CD4-positive, alpha-beta T cell (primary cell): ENCODE data around the gene PRKN. TPM values are rescaled to one million over a fixed set of nuclear protein-coding genes. Genes with fewer than 3 reads are reported as not detected.

Experiments used
- ATAC-seq: fragments of 200-7000 bp; cut with Tn5 transposase; one replicate; pipeline ENCODE4 v1.10.0; 2022; ENCODE audit warnings: mild to moderate bottlenecking; ENCODE audit not compliant: poor library complexity
- CTCF ChIA-PET: fragments of 350-600 bp; sonication (Branson Sonifier 250); formaldehyde crosslinking; loops from one replicate; lab custom pipeline; 2021; ENCODE audit warnings: antibody characterized with exemption, inconsistent platforms; lab: Charles Lee
- POLR2A ChIA-PET: fragments of 350-600 bp; sonication (Branson Sonifier 250); formaldehyde crosslinking; loops from one replicate; lab custom pipeline; 2021; ENCODE audit warnings: antibody characterized with exemption, inconsistent platforms; lab: Charles Lee
- DNase-seq, 14 experiments: peaks; one replicate each; pipeline ENCODE4 v3.0.0-alpha.2; 2013 to 2020; ENCODE audit warnings: mixed read lengths in 2 of 14
- H3K27ac ChIP-seq, 2 donors: one replicate each; pipeline versions ENCODE4 v1.5.1 to v1.7.0; 2013; ENCODE audit warnings: low read length in 2 of 2, low read depth in 1 of 2, mild to moderate bottlenecking in 1 of 2
- H3K27me3 ChIP-seq, 2 experiments: 1 replicate in 1 of 2; 2 replicates in 1 of 2; pipeline versions ENCODE4 v1.6.1 to v1.7.0; 2013; ENCODE audit warnings: low read length in 2 of 2, control low read depth in 1 of 2, mild to moderate bottlenecking in 1 of 2, moderate library complexity in 1 of 2; ENCODE audit not compliant: insufficient read depth in 2 of 2, control insufficient read depth in 1 of 2
- H3K36me3 ChIP-seq: one replicate; pipeline ENCODE4 v1.6.1; 2013; ENCODE audit warnings: low read length, control low read depth; ENCODE audit not compliant: insufficient read depth
- H3K4me1 ChIP-seq: one replicate; pipeline ENCODE4 v1.6.1; 2013; ENCODE audit warnings: low read length, control low read depth; ENCODE audit not compliant: insufficient read depth
- H3K4me3 ChIP-seq: one replicate; pipeline ENCODE4 v1.5.1; 2013; ENCODE audit warnings: mild to moderate bottlenecking, low read length, moderate library complexity
- H3K9me3 ChIP-seq, 2 experiments: 1 replicate in 1 of 2; 2 replicates in 1 of 2; pipeline versions ENCODE4 v1.6.1 to v1.7.0; 2013; ENCODE audit warnings: low read length in 2 of 2, mild to moderate bottlenecking in 2 of 2, control low read depth in 1 of 2, moderate library complexity in 1 of 2; ENCODE audit not compliant: control insufficient read depth in 1 of 2, insufficient read depth in 1 of 2
- H3K27ac Mint-ChIP-seq: one replicate; pipeline ENCODE4 v1.8.0; 2020; ENCODE audit warnings: mixed read lengths
- H3K27me3 Mint-ChIP-seq: one replicate; pipeline ENCODE4 v1.8.0; 2021; ENCODE audit warnings: mixed read lengths
- H3K36me3 Mint-ChIP-seq: one replicate; pipeline ENCODE4 v1.8.0; 2021; ENCODE audit warnings: low read depth, mixed read lengths
- H3K4me1 Mint-ChIP-seq: one replicate; pipeline ENCODE4 v1.8.0; 2021; ENCODE audit warnings: low read depth, mixed read lengths
- H3K4me3 Mint-ChIP-seq: one replicate; pipeline ENCODE4 v1.8.0; 2020; ENCODE audit warnings: mild to moderate bottlenecking, mixed read lengths
- H3K9me3 Mint-ChIP-seq: one replicate; pipeline ENCODE4 v1.8.0; 2020; ENCODE audit warnings: mixed read lengths
- intact Hi-C, 2 experiments: fragments of 100-400 bp; cut with DNase I in 1 of 2; cut with micrococcal nuclease in 1 of 2; formaldehyde crosslinking; loops; one replicate each; pipeline versions ENCODE4 v1.15.1 to v1.9.0; 2023 to 2025; cut with DNase I, micrococcal nuclease
- total RNA-seq, 174 experiments: library from RNA in 2 of 174; stranded (reverse) in 2 of 174; gene quantifications; one replicate each; pipeline ENCODE4 v1.2.3 and lab custom pipeline; 2021 to 2026
- TF ChIP-seq, protein P1 (sequence below): fragments of 200-600 bp; IDR thresholded peaks from one replicate; pipeline ENCODE4 v1.8.0; 2022; ENCODE audit warnings: antibody characterized with exemption, mild to moderate bottlenecking

The PRKN gene
- total RNA-seq, 2 experiments from 2014 or later, result 5.2 to 5.4 TPM

GRCh38 chr6:161370880-161371279 is 1356.7 kb downstream of the PRKN start:
- intact Hi-C loops, result loop anchor here (1.0 to 5.0 kb wide), 5 partner anchors 219 to 849 kb away; no protein-coding TSS in a partner anchor
- POLR2A ChIA-PET, result interaction anchor here (1.0 kb wide), 1 partner anchor 440 kb away, joined by 3 read pairs; no protein-coding TSS in a partner anchor
- peak; percentile 43 to 84 (median 61) for DNase-seq

GRCh38 chr6:161369339-161369738 is 1358.2 kb downstream of the PRKN start:
- Histone ChIP-seq H3K4me1 (peaks cover 5% of the 10 kb centered on the region), H3K27ac (no peak overlapping the region), H3K36me3 (no peaks in the 10 kb centered on the region), H3K9me3 (peaks cover 0 to 3% of the 10 kb centered on the region in 2 experiments), H3K27me3 (no peaks in the 10 kb centered on the region), H3K4me3 (no peak overlapping the region)
- POLR2A ChIA-PET, result no interaction called here
- TF ChIP-seq, protein P1, sequence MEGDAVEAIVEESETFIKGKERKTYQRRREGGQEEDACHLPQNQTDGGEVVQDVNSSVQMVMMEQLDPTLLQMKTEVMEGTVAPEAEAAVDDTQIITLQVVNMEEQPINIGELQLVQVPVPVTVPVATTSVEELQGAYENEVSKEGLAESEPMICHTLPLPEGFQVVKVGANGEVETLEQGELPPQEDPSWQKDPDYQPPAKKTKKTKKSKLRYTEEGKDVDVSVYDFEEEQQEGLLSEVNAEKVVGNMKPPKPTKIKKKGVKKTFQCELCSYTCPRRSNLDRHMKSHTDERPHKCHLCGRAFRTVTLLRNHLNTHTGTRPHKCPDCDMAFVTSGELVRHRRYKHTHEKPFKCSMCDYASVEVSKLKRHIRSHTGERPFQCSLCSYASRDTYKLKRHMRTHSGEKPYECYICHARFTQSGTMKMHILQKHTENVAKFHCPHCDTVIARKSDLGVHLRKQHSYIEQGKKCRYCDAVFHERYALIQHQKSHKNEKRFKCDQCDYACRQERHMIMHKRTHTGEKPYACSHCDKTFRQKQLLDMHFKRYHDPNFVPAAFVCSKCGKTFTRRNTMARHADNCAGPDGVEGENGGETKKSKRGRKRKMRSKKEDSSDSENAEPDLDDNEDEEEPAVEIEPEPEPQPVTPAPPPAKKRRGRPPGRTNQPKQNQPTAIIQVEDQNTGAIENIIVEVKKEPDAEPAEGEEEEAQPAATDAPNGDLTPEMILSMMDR, result no peak
- H3K27ac Mint-ChIP-seq, result no peak overlapping the region
- no peaks in the 10 kb centered on the region for H3K4me1 Mint-ChIP-seq
- CTCF ChIA-PET, result no interaction called here
- H3K9me3 Mint-ChIP-seq, result no peaks in the 10 kb centered on the region
- H3K36me3 Mint-ChIP-seq, result no peaks in the 10 kb centered on the region
- DNase-seq (peak in 2 of 14 experiments; percentile 68 to 76), ATAC-seq (no peak)
- no peaks in the 10 kb centered on the region for H3K27me3 Mint-ChIP-seq
- no peak overlapping the region for H3K4me3 Mint-ChIP-seq
- intact Hi-C loops, result no loop called here

More at GRCh38 chr6:161370880-161371279, 1356.7 kb downstream of the PRKN start:
- no peak overlapping the region for H3K27ac Mint-ChIP-seq
- H3K4me3 Mint-ChIP-seq, result no peak overlapping the region
- Histone ChIP-seq H3K9me3 (no peaks in the 10 kb centered on the region), H3K27ac (no peak overlapping the region), H3K4me3 (no peak overlapping the region), H3K36me3 (no peaks in the 10 kb centered on the region), H3K27me3 (no peaks in the 10 kb centered on the region), H3K4me1 (peaks cover 5% of the 10 kb centered on the region)
- no peaks in the 10 kb centered on the region for H3K9me3 Mint-ChIP-seq
- H3K36me3 Mint-ChIP-seq, result no peaks in the 10 kb centered on the region
- TF ChIP-seq, protein P1, result peak; percentile 92
- H3K27me3 Mint-ChIP-seq, result no peaks in the 10 kb centered on the region
- CTCF ChIA-PET, result interaction anchor here (0.6 to 5.4 kb wide), 25 partner anchors 8 to 638 kb away, joined by 3 to 65 read pairs (median 3); partner anchors contain the start of gene AGPAT4
- H3K4me1 Mint-ChIP-seq, result no peaks in the 10 kb centered on the region
- peak; percentile 90 for ATAC-seq

GRCh38 chr6:161368514-161368913 is 1359.1 kb downstream of the PRKN start:
- H3K27ac Mint-ChIP-seq, result no peak overlapping the region
- Histone ChIP-seq H3K4me1 (no peaks in the 10 kb centered on the region), H3K9me3 (peaks cover 0 to 11% of the 10 kb centered on the region in 2 experiments), H3K4me3 (no peak overlapping the region), H3K27me3 (no peaks in the 10 kb centered on the region), H3K36me3 (no peaks in the 10 kb centered on the region), H3K27ac (no peak overlapping the region)
- H3K27me3 Mint-ChIP-seq, result no peaks in the 10 kb centered on the region
- no peaks in the 10 kb centered on the region for H3K4me1 Mint-ChIP-seq
- CTCF ChIA-PET, result no interaction called here
- no peaks in the 10 kb centered on the region for H3K9me3 Mint-ChIP-seq
- H3K4me3 Mint-ChIP-seq, result no peak overlapping the region
- ATAC-seq (no peak), DNase-seq (no peak)
- TF ChIP-seq, protein P1, result no peak
- POLR2A ChIA-PET, result no interaction called here
- intact Hi-C loops, result no loop called here
- H3K36me3 Mint-ChIP-seq, result no peaks in the 10 kb centered on the region
